Urinary bladder (tissue), 4 donors: Measurements from ENCODE around the gene KERA. TPM values are rescaled to one million over a fixed set of nuclear protein-coding genes. Genes with fewer than 3 reads are reported as not detected.

ENCODE experiments used
- DNase-seq: peaks from one replicate; pipeline ENCODE4 v3.0.0-alpha.2; 2015; ENCODE audit errors: extremely low spot score
- H3K27ac ChIP-seq: one replicate; pipeline ENCODE4 v1.5.1; 2013; ENCODE audit warnings: low read depth, mild to moderate bottlenecking, moderate library complexity
- H3K36me3 ChIP-seq: one replicate; pipeline ENCODE4 v1.6.1; 2013; ENCODE audit warnings: mild to moderate bottlenecking, moderate library complexity; ENCODE audit not compliant: insufficient read depth
- H3K4me1 ChIP-seq: one replicate; pipeline ENCODE4 v1.6.1; 2013; ENCODE audit warnings: mild to moderate bottlenecking, moderate library complexity; ENCODE audit not compliant: insufficient read depth
- H3K4me3 ChIP-seq: one replicate; pipeline ENCODE4 v1.5.1; 2013; ENCODE audit warnings: low read depth, low read length
- WGBS: extraction: QIAGEN DNeasy Blood & Tissue Kit; methylation state at CpG from one replicate; pipeline ENCODE4 v1.1.7; 2013; 5-methylcytosine and 5-hydroxymethylcytosine counted together
- polyA plus RNA-seq: library from polyadenylated mRNA; stranded (reverse); fragments of 200-250 nt; gene quantifications from one replicate; pipeline ENCODE4 v1.2.3, GENCODE V29; 2013
- total RNA-seq: library from RNA; depleted of rRNA; stranded (reverse); fragments of >200 nt; gene quantifications from one replicate; pipeline ENCODE4 v1.2.3, GENCODE V29; 2014
- donor health status: healthy with polysubstance abuse.
- donor health status: healthy.

KERA gene
- total RNA-seq (1.1 TPM), polyA plus RNA-seq (0.09 TPM)

- WGBS: 58% methylated on average over 9 of the region's 9 CpGs
- Histone ChIP-seq H3K36me3 (no peaks in the 10 kb centered on the region), H3K27ac (peak within 1 kb of the TSS; percentile 50), H3K4me3 (no peak within 1 kb of the TSS), H3K4me1 (no peaks in the 10 kb centered on the region)
- DNase-seq: no peak
These were observed at the start of gene KERA for GRCh38 chr12:91057368-91058165. TSS of gene KERA (minus strand) at chr12:91058024. CDS start at chr12:91056281, 1,743 bp downstream.

GRCh38 chr12:91106283-91106682 is 48.5 kb upstream of the KERA start:
- no peak for DNase-seq
- peak overlapping the region; percentile 73 for H3K27ac ChIP-seq
- H3K4me3 ChIP-seq: peak overlapping the region; percentile 2
- H3K4me1 ChIP-seq: no peaks in the 10 kb centered on the region
- no peaks in the 10 kb centered on the region for H3K36me3 ChIP-seq

DNA sequence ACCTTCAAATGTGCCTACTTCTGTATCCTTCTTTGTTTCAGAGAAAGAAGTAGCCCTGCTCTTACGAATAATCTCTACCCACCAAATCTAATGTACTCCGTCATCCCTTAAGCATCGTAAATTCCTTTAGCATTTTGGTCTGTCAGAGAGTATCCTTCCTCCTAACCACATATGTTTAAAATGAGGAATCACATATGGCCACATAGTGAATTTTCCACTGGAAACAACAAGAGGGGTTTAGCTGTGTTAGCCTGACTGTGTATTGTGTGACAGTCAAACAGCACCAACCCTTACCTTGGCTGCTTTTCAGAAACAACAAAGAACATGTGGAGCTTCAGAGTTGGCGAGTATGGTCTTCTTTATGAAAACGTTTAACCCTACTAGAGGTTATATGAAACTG is 48.0 kb upstream of the KERA start:
- H3K27ac ChIP-seq: peak overlapping the region; percentile 16
- H3K4me1 ChIP-seq: no peaks in the 10 kb centered on the region
- 50% methylated on average over 5 of the region's 5 CpGs for WGBS
- H3K36me3 ChIP-seq: no peaks in the 10 kb centered on the region
- peak overlapping the region; percentile 15 for H3K4me3 ChIP-seq
- DNase-seq: no peak

GRCh38 chr12:91104812-91105466 is 47.1 kb upstream of the KERA start:
- no peak overlapping the region for H3K27ac ChIP-seq
- H3K4me3 ChIP-seq: no peak overlapping the region
- WGBS: 70% methylated on average over 1 of the region's 1 CpG
- H3K36me3 ChIP-seq: no peaks in the 10 kb centered on the region
- no peaks in the 10 kb centered on the region for H3K4me1 ChIP-seq
- no peak for DNase-seq

- no peak for DNase-seq
- no peaks in the 10 kb centered on the region for H3K36me3 ChIP-seq
- no peak overlapping the region for H3K4me3 ChIP-seq
- WGBS: 42% methylated on average over 1 of the region's 1 CpG
- H3K27ac ChIP-seq: no peak overlapping the region
- no peaks in the 10 kb centered on the region for H3K4me1 ChIP-seq
These were observed 45.8 kb upstream of the KERA start for GRCh38 chr12:91103624-91104023.

GRCh38 chr12:91103101-91103500 is 45.3 kb upstream of the KERA start:
- no peak overlapping the region for H3K27ac ChIP-seq
- DNase-seq: no peak
- no peak overlapping the region for H3K4me3 ChIP-seq
- no peaks in the 10 kb centered on the region for H3K4me1 ChIP-seq
- H3K36me3 ChIP-seq: no peaks in the 10 kb centered on the region

DNA sequence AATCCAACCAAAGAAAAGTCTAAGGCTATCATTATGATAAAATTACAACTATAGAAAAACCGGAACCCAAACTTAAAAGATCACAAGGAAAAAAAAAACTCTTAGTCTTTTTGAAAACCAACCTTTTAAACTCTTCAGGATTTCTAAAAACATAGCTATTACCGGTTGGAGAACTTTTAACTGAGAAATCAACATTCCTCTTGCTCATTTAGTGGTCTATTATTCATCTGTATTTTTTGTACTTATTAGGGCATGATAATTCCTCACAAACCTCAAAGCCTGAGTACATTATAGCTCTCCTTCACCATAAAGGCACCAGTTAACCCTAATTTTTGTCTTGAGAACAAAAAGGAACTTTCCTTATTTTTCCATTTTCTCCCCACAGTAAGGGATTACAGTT is 43.1 kb upstream of the KERA start:
- Histone ChIP-seq H3K36me3 (no peaks in the 10 kb centered on the region), H3K4me1 (no peaks in the 10 kb centered on the region), H3K4me3 (no peak overlapping the region), H3K27ac (no peak overlapping the region)
- 70% methylated on average over 2 of the region's 2 CpGs for WGBS
- DNase-seq: no peak

DNA sequence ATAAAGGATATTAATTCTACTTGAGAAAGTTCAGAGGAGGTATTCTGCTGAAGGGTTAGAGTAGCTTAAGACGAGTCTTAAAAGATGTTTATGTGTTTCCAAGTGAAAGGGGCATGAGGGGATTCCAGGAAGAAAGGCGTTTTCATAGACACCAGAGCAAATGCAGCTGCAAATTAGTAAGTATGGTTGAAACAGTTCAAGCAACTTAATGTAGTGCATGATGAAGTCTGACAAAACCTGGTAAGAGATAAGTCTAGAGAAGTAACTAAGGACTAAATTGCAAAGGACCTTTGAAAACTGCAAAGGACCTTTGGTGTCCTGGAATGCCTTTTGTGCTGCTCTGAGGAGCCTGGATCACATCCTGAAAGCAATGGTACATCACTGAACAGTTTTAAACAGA is 42.0 kb upstream of the KERA start:
- Histone ChIP-seq H3K36me3 (no peaks in the 10 kb centered on the region), H3K27ac (no peak overlapping the region), H3K4me3 (no peak overlapping the region), H3K4me1 (no peaks in the 10 kb centered on the region)
- DNase-seq: no peak
- 30% methylated on average over 2 of the region's 2 CpGs for WGBS

DNA sequence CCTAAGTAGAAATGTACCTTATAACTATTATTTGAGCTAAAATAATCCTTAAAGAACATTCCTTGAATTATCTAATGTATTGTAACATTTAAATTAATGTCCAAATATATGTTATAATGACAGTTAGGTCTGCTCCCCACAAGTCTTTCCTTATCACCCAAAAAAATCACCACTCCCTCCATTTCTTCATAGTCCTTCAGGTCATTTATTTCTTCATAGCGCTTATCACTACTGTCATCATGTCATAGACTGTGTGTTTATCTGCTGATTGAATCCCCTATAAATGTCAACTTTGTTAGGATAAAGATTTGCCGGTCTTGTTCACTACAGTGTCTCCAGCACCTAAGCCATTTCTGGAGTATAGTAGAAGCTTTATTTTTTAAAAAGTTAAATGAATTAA is 41.5 kb upstream of the KERA start:
- no peak overlapping the region for H3K4me3 ChIP-seq
- no peaks in the 10 kb centered on the region for H3K36me3 ChIP-seq
- WGBS: 20% methylated on average over 2 of the region's 2 CpGs
- no peaks in the 10 kb centered on the region for H3K4me1 ChIP-seq
- H3K27ac ChIP-seq: no peak overlapping the region
- DNase-seq: no peak

DNA sequence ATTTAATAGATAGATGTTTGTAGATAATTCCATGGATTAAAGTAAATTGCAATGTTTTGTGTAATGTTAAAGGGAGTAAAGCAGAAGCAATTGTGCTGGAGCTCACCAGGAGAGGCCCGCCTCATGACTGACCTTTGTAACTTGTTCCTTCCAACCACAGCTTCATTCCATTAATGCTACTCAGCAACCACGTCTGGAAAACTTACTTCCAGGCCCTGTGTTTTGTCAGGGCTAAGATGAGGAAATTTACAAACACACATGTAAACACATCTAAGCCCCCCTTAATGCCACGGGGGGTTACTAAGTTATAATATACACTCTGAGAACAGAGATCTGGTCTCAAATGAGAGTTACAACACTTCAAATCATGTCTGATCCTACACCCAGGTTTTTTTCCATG is 41.1 kb upstream of the KERA start:
- Histone ChIP-seq H3K27ac (no peak overlapping the region), H3K4me3 (no peak overlapping the region), H3K4me1 (no peaks in the 10 kb centered on the region), H3K36me3 (no peaks in the 10 kb centered on the region)
- 27% methylated on average over 3 of the region's 3 CpGs for WGBS
- DNase-seq: no peak

- H3K27ac ChIP-seq: no peak overlapping the region
- DNase-seq: no peak
- no peak overlapping the region for H3K4me3 ChIP-seq
- no peaks in the 10 kb centered on the region for H3K36me3 ChIP-seq
- H3K4me1 ChIP-seq: no peaks in the 10 kb centered on the region
These were observed 40.6 kb upstream of the KERA start for GRCh38 chr12:91098461-91098860.

- DNase-seq: no peak
- no peak overlapping the region for H3K4me3 ChIP-seq
- H3K4me1 ChIP-seq: no peaks in the 10 kb centered on the region
- H3K36me3 ChIP-seq: no peaks in the 10 kb centered on the region
- WGBS: 88% methylated on average over 1 of the region's 1 CpG
- H3K27ac ChIP-seq: no peak overlapping the region
These were observed 37.1 kb upstream of the KERA start for GRCh38 chr12:91094957-91095356.

- no peak overlapping the region for H3K4me3 ChIP-seq
- no peaks in the 10 kb centered on the region for H3K4me1 ChIP-seq
- no peaks in the 10 kb centered on the region for H3K36me3 ChIP-seq
- H3K27ac ChIP-seq: no peak overlapping the region
- DNase-seq: no peak
These were observed 36.3 kb upstream of the KERA start for GRCh38 chr12:91094032-91094662.

DNA sequence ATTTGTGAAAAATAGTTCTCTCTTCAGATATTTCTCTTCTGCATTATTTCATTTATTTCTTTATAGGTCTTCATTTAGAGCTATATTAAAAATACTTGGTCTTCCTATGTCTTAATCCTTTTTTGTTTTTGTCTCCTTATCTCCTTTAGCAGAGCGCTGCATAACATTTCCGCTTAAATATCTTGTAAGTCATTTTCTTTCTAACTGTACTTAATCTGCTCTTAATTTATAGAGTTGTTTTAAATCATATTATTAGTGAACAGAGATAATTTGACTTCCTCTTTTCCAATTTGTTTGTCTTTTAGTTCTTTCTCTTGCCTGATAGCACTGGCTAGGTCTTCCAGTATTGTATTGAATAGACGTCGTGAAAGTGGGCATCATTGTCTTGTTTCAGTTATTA is 35.5 kb upstream of the KERA start:
- no peak for DNase-seq
- 73% methylated on average over 4 of the region's 4 CpGs for WGBS
- H3K36me3 ChIP-seq: no peaks in the 10 kb centered on the region
- H3K4me1 ChIP-seq: no peaks in the 10 kb centered on the region
- H3K4me3 ChIP-seq: no peak overlapping the region
- H3K27ac ChIP-seq: no peak overlapping the region
